SH-SY5Y (cell line): ENCODE results near the gene RPL19.

Experiments
- GATA2 ChIP-seq: IDR thresholded peaks from 2 replicates; pipeline ENCODE4 v1.6.1; 2011; ENCODE audit warnings: mild to moderate bottlenecking, low read depth, low read length
- GATA3 ChIP-seq: IDR thresholded peaks from 2 replicates; pipeline ENCODE4 v1.6.1; 2011; ENCODE audit warnings: low read depth, mild to moderate bottlenecking, low read length, moderate library complexity

Gene RPL19

GRCh38 chr17:39204245-39204644 is 4.2 kb downstream of the RPL19 start:
- TF ChIP-seq GATA3 (no peak), GATA2 (no peak)

DNA sequence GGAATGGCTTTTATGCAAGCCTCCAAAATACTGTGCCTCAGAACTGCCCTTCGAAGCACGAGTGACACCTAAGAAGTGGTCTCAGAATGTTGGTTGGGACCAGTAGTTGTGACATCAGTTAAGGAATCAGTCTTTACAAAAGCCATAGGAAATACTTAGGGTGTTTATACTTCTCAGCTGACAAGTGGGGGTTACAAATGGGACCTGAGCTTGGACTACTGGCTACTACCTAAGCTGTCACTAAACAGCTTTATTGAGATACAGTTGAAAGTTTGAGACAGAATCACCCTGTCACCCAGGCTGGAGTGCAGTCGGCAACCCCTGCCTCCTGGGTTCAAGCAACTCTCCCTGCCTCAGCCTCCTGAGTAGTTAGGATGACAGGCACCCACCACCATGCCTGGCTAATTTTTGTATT is 5.0 kb downstream of the RPL19 start:
- TF ChIP-seq GATA3: no peak
- TF ChIP-seq GATA2: no peak

DNA sequence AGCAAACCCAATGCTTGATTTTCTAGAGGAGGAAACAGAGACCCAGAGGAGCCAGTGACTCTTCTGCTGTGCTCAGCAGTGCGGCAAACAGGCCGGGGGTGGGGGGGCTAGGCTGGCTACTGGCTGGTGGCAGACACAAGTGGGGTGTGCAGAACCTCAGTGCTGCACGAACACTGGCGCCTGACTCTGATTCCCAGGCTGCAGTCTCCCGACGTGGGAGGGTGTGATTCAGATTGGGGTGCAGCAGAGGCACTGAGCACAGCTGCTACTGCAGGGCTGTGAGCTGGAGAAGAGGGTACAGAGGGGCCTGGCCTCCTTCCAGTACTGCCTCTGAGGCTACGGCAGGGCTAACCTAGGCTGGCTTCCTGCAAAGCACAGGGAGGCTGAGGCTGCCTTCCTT is 8.1 kb downstream of the RPL19 start:
- TF ChIP-seq GATA3 (no peak), GATA2 (no peak)

DNA sequence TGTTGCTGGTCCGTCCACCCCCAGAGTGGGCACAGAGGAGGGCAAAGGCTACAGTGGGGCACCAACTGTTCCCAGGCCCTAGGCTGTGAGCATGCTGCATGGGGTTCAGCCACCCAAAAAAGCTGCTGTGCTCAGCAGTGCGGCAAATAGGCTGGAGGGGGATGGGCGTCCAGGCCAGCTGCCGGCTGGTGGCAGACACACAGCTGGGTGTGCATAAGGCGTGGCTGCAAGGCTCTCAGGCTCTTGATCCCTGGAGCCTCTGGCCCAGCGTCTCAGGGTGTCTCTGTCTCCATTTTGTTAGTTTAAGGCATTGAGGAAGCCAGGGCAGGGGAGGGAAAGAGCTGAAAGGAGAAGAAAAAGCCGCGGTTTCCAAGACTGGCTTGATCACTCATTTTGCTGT is 8.8 kb downstream of the RPL19 start:
- TF ChIP-seq GATA3 (no peak), GATA2 (no peak)

- no peak for TF ChIP-seq GATA3
- TF ChIP-seq GATA2: no peak
These were observed 9.4 kb downstream of the RPL19 start for GRCh38 chr17:39209317-39210092.

GRCh38 chr17:39210093-39210434 is 10.0 kb downstream of the RPL19 start:
- TF ChIP-seq GATA2 (no peak), GATA3 (no peak)

DNA sequence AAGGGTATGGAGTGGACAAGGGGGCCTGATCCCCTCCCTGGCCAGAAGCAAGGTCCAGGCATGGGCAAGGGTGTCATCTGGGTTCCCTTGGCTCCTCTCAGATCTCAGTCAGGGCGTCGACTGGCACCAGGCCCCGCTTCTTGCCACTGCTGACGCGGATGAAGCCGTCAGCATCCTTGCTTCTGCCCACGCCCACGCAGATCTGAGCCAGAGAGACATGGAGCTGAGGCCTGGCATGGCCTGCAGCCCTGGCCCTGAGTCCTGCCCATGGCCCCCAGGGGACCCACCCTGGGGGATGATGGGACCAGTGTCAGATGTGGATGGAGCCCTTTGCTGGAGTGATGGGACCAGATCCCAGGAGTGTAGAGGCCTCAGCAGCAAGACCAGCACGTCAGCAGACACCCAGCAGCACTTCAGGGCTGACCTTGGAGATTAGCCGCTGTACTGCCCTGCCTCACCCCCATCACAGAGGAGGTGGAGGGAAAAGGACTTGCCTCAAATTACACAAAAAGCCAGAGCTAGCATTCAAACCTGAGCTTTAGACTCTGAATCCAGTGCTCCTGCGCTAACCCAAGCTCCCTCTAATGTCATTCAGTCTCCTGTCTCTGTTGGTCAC is 12.2 kb downstream of the RPL19 start:
- no peak for TF ChIP-seq GATA2
- TF ChIP-seq GATA3: no peak

- no peak for TF ChIP-seq GATA3
- no peak for TF ChIP-seq GATA2
These were observed 12.9 kb downstream of the RPL19 start for GRCh38 chr17:39212841-39213480.

- TF ChIP-seq GATA3 (no peak), GATA2 (no peak)
These were observed 13.8 kb downstream of the RPL19 start for GRCh38 chr17:39213852-39214251.

GRCh38 chr17:39217734-39218369 is 17.8 kb downstream of the RPL19 start:
- no peak for TF ChIP-seq GATA3
- no peak for TF ChIP-seq GATA2

GRCh38 chr17:39218906-39219305 is 18.8 kb downstream of the RPL19 start:
- TF ChIP-seq GATA2 (no peak), GATA3 (no peak)

GRCh38 chr17:39219647-39220154 is 19.6 kb downstream of the RPL19 start:
- TF ChIP-seq GATA3: no peak
- no peak for TF ChIP-seq GATA2

GRCh38 chr17:39221572-39221971 is 21.5 kb downstream of the RPL19 start:
- no peak for TF ChIP-seq GATA3
- no peak for TF ChIP-seq GATA2

GRCh38 chr17:39222151-39222550 is 22.1 kb downstream of the RPL19 start:
- no peak for TF ChIP-seq GATA2
- TF ChIP-seq GATA3: no peak
